CD14-positive monocyte (primary cell): ENCODE results near the gene PPARG. TPM values are rescaled to one million over a fixed set of nuclear protein-coding genes. Genes with fewer than 3 reads are reported as not detected.

Source experiments
- DNase-seq, 3 donors: peaks; one replicate each; pipeline ENCODE4 v3.0.0-alpha.2; 2011 to 2022
- H2AFZ ChIP-seq: 2 replicates; pipeline ENCODE4 v1.6.0; 2012; ENCODE audit warnings: mild to moderate bottlenecking, low read depth, low read length, inconsistent platforms; ENCODE audit not compliant: insufficient read depth, poor library complexity, severe bottlenecking
- H3K27ac ChIP-seq, 2 donors: 1 replicate in 1 of 2; 2 replicates in 1 of 2; pipeline ENCODE4 v1.5.1; 2012 to 2013; ENCODE audit warnings: low read length in 2 of 2, control low read depth in 1 of 2, inconsistent platforms in 1 of 2, low read depth in 1 of 2, mild to moderate bottlenecking in 1 of 2
- H3K27me3 ChIP-seq, 2 donors: one replicate each; pipeline versions ENCODE4 v1.6.0 to v1.6.1; 2011 to 2013; ENCODE audit warnings: low read length in 2 of 2; ENCODE audit not compliant: control insufficient read depth in 2 of 2, insufficient read depth in 2 of 2
- H3K36me3 ChIP-seq, 2 donors: replicated peaks in 1 of 2; 1 replicate in 1 of 2; 2 replicates in 1 of 2; pipeline versions ENCODE4 v1.5.1 to v1.6.1; 2012 to 2013; ENCODE audit warnings: low read length in 2 of 2, control low read depth in 1 of 2, inconsistent platforms in 1 of 2, mild to moderate bottlenecking in 1 of 2; ENCODE audit not compliant: insufficient read depth in 2 of 2, control insufficient read depth in 1 of 2
- H3K4me1 ChIP-seq, 2 donors: 1 replicate in 1 of 2; 2 replicates in 1 of 2; pipeline versions ENCODE4 v1.5.1 to v1.6.1; 2012 to 2013; ENCODE audit warnings: low read length in 2 of 2, control low read depth in 1 of 2, inconsistent platforms in 1 of 2, mild to moderate bottlenecking in 1 of 2, moderate library complexity in 1 of 2; ENCODE audit not compliant: insufficient read depth in 2 of 2, control insufficient read depth in 1 of 2
- H3K4me2 ChIP-seq: replicated peaks from 2 replicates; pipeline ENCODE3; 2012; ENCODE audit warnings: low read length, moderate library complexity, mild to moderate bottlenecking; ENCODE audit not compliant: poor library complexity, severe bottlenecking; ENCODE audit errors: extremely low read depth
- H3K4me3 ChIP-seq, 3 experiments: fragments of 200-600 bp in 1 of 3; sonication (generic) in 1 of 3; replicated peaks in 1 of 3; 1 replicate in 2 of 3; 2 replicates in 1 of 3; pipeline ENCODE4 v1.5.1; 2011 to 2013; ENCODE audit warnings: low read length in 3 of 3, mild to moderate bottlenecking in 3 of 3, control low read depth in 2 of 3, low read depth in 2 of 3, inconsistent platforms in 1 of 3, moderate library complexity in 1 of 3
- H3K79me2 ChIP-seq: 2 replicates; pipeline ENCODE4 v1.6.0; 2012; ENCODE audit warnings: mild to moderate bottlenecking, control low read depth, inconsistent platforms, low read length, moderate library complexity; ENCODE audit not compliant: insufficient read depth
- H3K9ac ChIP-seq: 2 replicates; pipeline ENCODE4 v1.6.0; 2017; ENCODE audit warnings: low read length, mild to moderate bottlenecking; ENCODE audit not compliant: insufficient read depth, poor library complexity, severe bottlenecking
- H3K9me3 ChIP-seq, 2 donors: replicated peaks in 1 of 2; 1 replicate in 1 of 2; 2 replicates in 1 of 2; pipeline versions ENCODE4 v1.5.1 to v1.6.1; 2012 to 2013; ENCODE audit warnings: low read length in 2 of 2, control low read depth in 1 of 2; ENCODE audit not compliant: control insufficient read depth in 1 of 2, insufficient read depth in 1 of 2
- H4K20me1 ChIP-seq: 2 replicates; pipeline ENCODE4 v1.6.0; 2012; ENCODE audit warnings: mild to moderate bottlenecking, low read length, control low read depth, moderate library complexity; ENCODE audit not compliant: insufficient read depth
- H3K27ac Mint-ChIP-seq, 7 donors: one replicate each; pipeline ENCODE4 v1.8.0; 2020; ENCODE audit warnings: mild to moderate bottlenecking in 7 of 7, mixed read lengths in 7 of 7, moderate library complexity in 6 of 7, inconsistent platforms in 2 of 7
- H3K27me3 Mint-ChIP-seq, 3 donors: one replicate each; pipeline ENCODE4 v1.8.0; 2021 to 2022; ENCODE audit warnings: low read depth in 3 of 3, mild to moderate bottlenecking in 3 of 3, mixed read lengths in 3 of 3, moderate library complexity in 3 of 3, inconsistent platforms in 1 of 3
- H3K36me3 Mint-ChIP-seq, 2 donors: one replicate each; pipeline ENCODE4 v1.8.0; 2020; ENCODE audit warnings: mixed read lengths in 2 of 2, inconsistent platforms in 1 of 2, mild to moderate bottlenecking in 1 of 2
- H3K4me1 Mint-ChIP-seq: one replicate; pipeline ENCODE4 v1.8.0; 2020; ENCODE audit warnings: mild to moderate bottlenecking, mixed read lengths
- H3K4me3 Mint-ChIP-seq, 2 donors: one replicate each; pipeline ENCODE4 v1.8.0; 2020; ENCODE audit warnings: mild to moderate bottlenecking in 2 of 2, mixed read lengths in 2 of 2, moderate library complexity in 1 of 2
- H3K9me3 Mint-ChIP-seq, 7 donors: one replicate each; pipeline ENCODE4 v1.8.0; 2020 to 2022; ENCODE audit warnings: mixed read lengths in 7 of 7, mild to moderate bottlenecking in 6 of 7, moderate library complexity in 6 of 7, inconsistent platforms in 2 of 7
- CTCF ChIP-seq: fragments of 200-600 bp; IDR thresholded peaks from one replicate; pipeline ENCODE4 v1.8.0; 2022; ENCODE audit warnings: antibody characterized with exemption, mild to moderate bottlenecking
- WGBS: methylation state at CpG from one replicate; pipeline ENCODE4 v1.1.5; 2013; ENCODE audit warnings: missing lambda C conversion rate; ENCODE audit not compliant: insufficient coverage; 5-methylcytosine and 5-hydroxymethylcytosine counted together
- intact Hi-C, 2 donors: fragments of 100-400 bp; cut with micrococcal nuclease; formaldehyde crosslinking; loops; one replicate each; pipeline versions ENCODE4 v1.15.0 to v1.15.1; 2023
- polyA plus RNA-seq, 3 donors: library from polyadenylated mRNA; depleted of rRNA in 1 of 3; unstranded in 2 of 3; stranded (reverse) in 1 of 3; fragments of 300-500 nt in 2 of 3; fragments of >200 nt in 1 of 3; fragmentation: Illumina TruSeq in 2 of 3; gene quantifications; 1 replicate in 2 of 3; 2 replicates in 1 of 3; pipeline ENCODE4 v1.2.3, GENCODE V29; 2012 to 2021

Gene PPARG
- polyA plus RNA-seq, 3 donors = 0.56 to 2.0 (median 0.97) TPM

DNA sequence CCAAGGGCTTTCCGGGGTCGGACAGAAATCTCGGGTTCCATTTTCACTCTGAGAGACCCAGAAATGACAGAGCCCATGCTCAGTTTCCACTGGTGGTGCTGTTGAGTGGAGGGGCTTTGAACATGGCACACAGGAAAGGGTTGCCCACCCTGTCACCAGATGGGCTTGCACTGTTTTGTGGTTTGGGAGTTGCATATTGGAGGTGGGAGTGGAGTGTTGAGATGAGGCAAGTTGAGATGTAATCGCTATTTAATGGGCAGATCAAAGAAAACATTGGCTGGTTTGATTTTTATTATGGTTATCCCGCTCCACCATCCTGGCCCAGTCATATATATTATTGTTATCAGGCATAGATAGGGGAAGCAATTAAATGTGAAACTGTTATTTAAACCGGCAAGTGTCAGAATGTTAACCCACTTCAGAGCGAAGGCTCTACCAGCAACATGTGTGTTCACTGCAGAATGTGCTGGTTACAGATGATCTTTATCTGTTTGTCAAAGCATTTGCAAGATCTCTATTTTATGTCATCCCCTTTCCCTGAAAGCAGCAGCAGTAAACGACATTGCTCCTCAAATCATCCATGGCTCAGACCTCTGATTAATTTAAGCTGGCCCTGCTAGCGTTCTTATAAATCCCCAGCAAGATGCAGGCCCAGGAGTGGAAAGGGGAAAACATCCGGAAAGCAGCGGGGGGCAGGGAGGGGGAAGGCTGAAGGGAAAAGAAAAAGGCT lies 137.1 kb downstream of the PPARG start:
- no peak for TF ChIP-seq CTCF
- Histone ChIP-seq H3K27me3 (no peaks in the 10 kb centered on the region), H2AFZ (no peak overlapping the region), H3K9ac (no peak overlapping the region), H3K4me2 (no peak overlapping the region), H3K79me2 (no peaks in the 10 kb centered on the region), H4K20me1 (no peaks in the 10 kb centered on the region), H3K9me3 (no peaks in the 10 kb centered on the region), H3K4me1 (peaks cover 16% of the 10 kb centered on the region in 2 donors), H3K27ac (no peak overlapping the region), H3K36me3 (no peaks in the 10 kb centered on the region), H3K4me3 (no peak overlapping the region)
- Mint-ChIP-seq H3K27ac (no peak overlapping the region), H3K36me3 (peaks cover 0 to 1% of the 10 kb centered on the region in 2 donors), H3K27me3 (peaks cover 3 to 7% (median 3%) of the 10 kb centered on the region in 3 donors), H3K4me1 (peaks cover 21% of the 10 kb centered on the region), H3K4me3 (no peak overlapping the region), H3K9me3 (no peaks in the 10 kb centered on the region)
- WGBS = 87% methylated on average over 6 of the region's 11 CpGs
- intact Hi-C loops = no loop called here
- no peak for DNase-seq

DNA sequence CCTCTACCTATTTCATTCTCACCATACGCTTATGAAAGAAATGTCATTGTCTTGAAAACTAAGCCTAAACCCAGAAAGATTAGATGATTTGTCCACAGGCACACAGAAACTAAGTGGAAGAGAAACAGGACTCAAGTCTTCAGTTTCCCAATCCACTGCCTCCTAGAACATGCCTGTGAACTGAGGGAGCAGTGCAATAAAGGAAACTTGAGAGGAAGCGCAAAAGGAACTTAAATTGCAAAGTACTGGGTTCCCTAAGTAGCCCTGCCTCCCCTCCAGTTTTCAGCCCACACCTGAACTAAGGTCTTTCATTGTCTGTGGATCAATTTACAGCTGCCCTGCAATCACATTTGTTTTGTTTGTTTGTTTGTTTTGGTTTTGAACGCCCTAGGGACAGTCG lies 138.7 kb downstream of the PPARG start:
- H3K4me1 ChIP-seq = peaks cover 16% of the 10 kb centered on the region in 2 donors
- H3K27ac Mint-ChIP-seq = peak overlapping the region in 2 of 7 donors; percentile 52 to 79
- no peak overlapping the region for H3K4me3 ChIP-seq
- no peaks in the 10 kb centered on the region for H3K36me3 ChIP-seq
- peaks cover 0 to 2% (median 0%) of the 10 kb centered on the region in 7 donors for H3K9me3 Mint-ChIP-seq
- H4K20me1 ChIP-seq = no peaks in the 10 kb centered on the region
- peaks cover 21% of the 10 kb centered on the region for H3K4me1 Mint-ChIP-seq
- no peaks in the 10 kb centered on the region for H3K27me3 ChIP-seq
- no peaks in the 10 kb centered on the region for H3K9me3 ChIP-seq
- no peak overlapping the region for H3K4me3 Mint-ChIP-seq
- H2AFZ ChIP-seq = no peak overlapping the region
- intact Hi-C loops = no loop called here
- H3K9ac ChIP-seq = no peak overlapping the region
- no peak overlapping the region for H3K4me2 ChIP-seq
- H3K27me3 Mint-ChIP-seq = peaks cover 3 to 7% (median 3%) of the 10 kb centered on the region in 3 donors
- DNase-seq = peak; percentile 46 to 75 (median 63)
- H3K36me3 Mint-ChIP-seq = peaks cover 0 to 1% of the 10 kb centered on the region in 2 donors
- peak overlapping the region in 1 of 2 donors; percentile 45 for H3K27ac ChIP-seq
- no peak for TF ChIP-seq CTCF
- no peaks in the 10 kb centered on the region for H3K79me2 ChIP-seq
- WGBS = 80% methylated on average over 2 of the region's 4 CpGs
